Liver (tissue), 9 donors: ENCODE results near the gene ABCB1. TPM values are rescaled to one million over a fixed set of nuclear protein-coding genes. Genes with fewer than 3 reads are reported as not detected.

Experiments
- DNase-seq: peaks from one replicate; pipeline ENCODE4 v3.0.0-alpha.2; 2017; ENCODE audit warnings: low spot score
- H3K27ac ChIP-seq, 2 donors: one replicate each; pipeline ENCODE4 v1.7.0; 2013; ENCODE audit warnings: inconsistent platforms in 2 of 2, low read length in 2 of 2, control low read depth in 1 of 2, low read depth in 1 of 2, mild to moderate bottlenecking in 1 of 2
- H3K27me3 ChIP-seq, 4 donors: one replicate each; pipeline versions ENCODE4 v1.6.1 to v1.7.0; 2013; ENCODE audit warnings: low read length in 3 of 4, inconsistent platforms in 1 of 4, mild to moderate bottlenecking in 1 of 4, moderate library complexity in 1 of 4; ENCODE audit not compliant: control insufficient read depth in 4 of 4, insufficient read depth in 4 of 4
- H3K36me3 ChIP-seq, 4 donors: one replicate each; pipeline versions ENCODE4 v1.6.1 to v1.7.0; 2013; ENCODE audit warnings: low read length in 3 of 4, mild to moderate bottlenecking in 3 of 4, low read depth in 1 of 4, moderate library complexity in 1 of 4; ENCODE audit not compliant: control insufficient read depth in 4 of 4, insufficient read depth in 3 of 4
- H3K4me1 ChIP-seq, 4 donors: one replicate each; pipeline versions ENCODE4 v1.6.1 to v1.7.0; 2013; ENCODE audit warnings: low read length in 3 of 4, mild to moderate bottlenecking in 3 of 4, moderate library complexity in 1 of 4; ENCODE audit not compliant: control insufficient read depth in 4 of 4, insufficient read depth in 4 of 4
- H3K4me3 ChIP-seq, 3 donors: one replicate each; pipeline versions ENCODE4 v1.6.1 to v1.7.0; 2013; ENCODE audit warnings: low read length in 3 of 3, control low read depth in 1 of 3, low read depth in 1 of 3, mild to moderate bottlenecking in 1 of 3
- H3K9ac ChIP-seq, 2 donors: one replicate each; pipeline ENCODE4 v1.7.0; 2013; ENCODE audit warnings: low read length in 2 of 2, mild to moderate bottlenecking in 2 of 2, moderate library complexity in 2 of 2, control low read depth in 1 of 2, low read depth in 1 of 2
- H3K9me3 ChIP-seq, 4 donors: one replicate each; pipeline versions ENCODE4 v1.6.1 to v1.7.0; 2013; ENCODE audit warnings: low read length in 3 of 4; ENCODE audit not compliant: control insufficient read depth in 4 of 4
- EGR1 ChIP-seq, 2 donors: IDR thresholded peaks; 2 replicates each; pipeline ENCODE4 v1.6.1; 2016 to 2018; ENCODE audit warnings: antibody characterized with exemption in 2 of 2, low read depth in 2 of 2
- FOXA2 ChIP-seq: IDR thresholded peaks from 2 replicates; pipeline ENCODE4 v1.6.1; 2016; ENCODE audit warnings: antibody characterized with exemption
- HNF4A ChIP-seq, 2 donors: conservative IDR thresholded peaks; 2 replicates each; pipeline ENCODE4 v1.6.1; 2016; ENCODE audit warnings: antibody characterized with exemption in 2 of 2, mild to moderate bottlenecking in 2 of 2
- HNF4G ChIP-seq: IDR thresholded peaks from 2 replicates; pipeline ENCODE4 v1.6.1; 2016; ENCODE audit warnings: antibody characterized with exemption
- JUND ChIP-seq, 2 donors: IDR thresholded peaks; 2 replicates each; pipeline ENCODE4 v1.6.1; 2016; ENCODE audit warnings: antibody characterized with exemption in 2 of 2
- NR2F2 ChIP-seq: IDR thresholded peaks from 2 replicates; pipeline ENCODE4 v1.6.1; 2016; ENCODE audit warnings: antibody characterized with exemption
- RAD21 ChIP-seq, 2 donors: IDR thresholded peaks; 2 replicates each; pipeline ENCODE4 v1.6.1; 2016; ENCODE audit warnings: antibody characterized with exemption in 2 of 2, mild to moderate bottlenecking in 2 of 2
- RXRA ChIP-seq, 2 donors: IDR thresholded peaks; 2 replicates each; pipeline ENCODE4 v1.6.1; 2017 to 2018; ENCODE audit warnings: antibody characterized with exemption in 2 of 2, mild to moderate bottlenecking in 1 of 2
- SP1 ChIP-seq: IDR thresholded peaks from 2 replicates; pipeline ENCODE4 v1.6.1; 2018; ENCODE audit warnings: antibody characterized with exemption, mild to moderate bottlenecking
- TAF1 ChIP-seq: conservative IDR thresholded peaks from 2 replicates; pipeline ENCODE4 v1.6.1; 2016; ENCODE audit warnings: antibody characterized with exemption, mild to moderate bottlenecking
- YY1 ChIP-seq: IDR thresholded peaks from 2 replicates; pipeline ENCODE4 v1.6.1; 2016; ENCODE audit warnings: antibody characterized with exemption, mild to moderate bottlenecking
- WGBS: extraction: QIAGEN DNeasy Blood & Tissue Kit; methylation state at CpG from one replicate; pipeline ENCODE4 v1.1.7; 2013; 5-methylcytosine and 5-hydroxymethylcytosine counted together
- polyA plus RNA-seq, 2 donors: library from polyadenylated mRNA; stranded (reverse) in 1 of 2; unstranded in 1 of 2; fragments of 200-250 nt in 1 of 2; fragments of >200 nt in 1 of 2; fragmentation: Nextera tagmentation in 1 of 2; extraction: Ambion mirVana in 1 of 2; gene quantifications; one replicate each; pipeline versions ENCODE4 v1.2.1 to v1.2.3, GENCODE V29; 2013 to 2015
- total RNA-seq, 2 donors: library from RNA; depleted of rRNA; stranded (reverse); fragments of >200 nt; gene quantifications; one replicate each; pipeline ENCODE4 v1.2.3, GENCODE V29; 2014
- TF ChIP-seq, protein P1 (sequence below): IDR thresholded peaks from 2 replicates; pipeline ENCODE4 v1.6.1; 2016; ENCODE audit warnings: antibody characterized with exemption
- TF ChIP-seq, protein P2 (sequence below): IDR thresholded peaks from 2 replicates; pipeline ENCODE4 v1.6.1; 2016; ENCODE audit warnings: antibody characterized with exemption
- TF ChIP-seq, protein P3 (sequence below): IDR thresholded peaks from 2 replicates; pipeline ENCODE4 v1.6.1; 2016; ENCODE audit warnings: antibody characterized with exemption
- TF ChIP-seq, protein P4 (sequence below): IDR thresholded peaks from 2 replicates; pipeline ENCODE4 v1.6.1; 2016; ENCODE audit warnings: antibody characterized with exemption, mild to moderate bottlenecking
- TF ChIP-seq, protein P5 (sequence below): fragments of 150-350 bp; IDR thresholded peaks from 2 replicates; pipeline ENCODE4 v1.5.1; 2017; ENCODE audit warnings: improper control_type of control experiment, low read depth, low read length; ENCODE audit not compliant: missing input control
- donor health status: healthy.
- donor health status: healthy.
- donor health status: healthy.
- donor health status: healthy.
- donor health status: healthy.

Gene ABCB1
- total and polyA plus RNA-seq, 4 donors, result 11.9 to 53.2 (median 21.0) TPM

DNA sequence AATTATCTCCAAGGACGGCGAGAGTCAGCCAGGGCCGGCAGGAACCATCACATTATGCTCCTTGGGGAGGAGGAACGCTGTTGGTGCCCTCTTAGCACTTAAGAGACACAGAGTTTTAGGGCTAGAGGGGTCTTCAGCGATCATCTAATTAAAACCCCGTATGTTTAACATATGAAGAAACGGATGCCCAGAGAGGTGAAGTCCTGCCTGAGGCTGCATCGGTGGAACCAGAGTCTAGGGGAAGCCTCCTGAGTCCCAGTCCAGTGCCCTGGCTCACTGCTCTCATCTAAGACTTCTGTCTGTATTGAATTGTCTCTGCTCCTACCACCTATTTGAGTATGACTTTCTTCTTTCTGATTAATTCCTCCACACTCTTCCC is 124.5 kb downstream of the ABCB1 start:
- peaks cover 1 to 39% (median 7%) of the 10 kb centered on the region in 4 donors for H3K4me1 ChIP-seq
- DNase-seq, result no peak
- no peaks in the 10 kb centered on the region for H3K27me3 ChIP-seq
- H3K9ac ChIP-seq, result no peak overlapping the region
- H3K27ac ChIP-seq, result peak overlapping the region; percentile 79 to 98
- TF ChIP-seq, protein P1, sequence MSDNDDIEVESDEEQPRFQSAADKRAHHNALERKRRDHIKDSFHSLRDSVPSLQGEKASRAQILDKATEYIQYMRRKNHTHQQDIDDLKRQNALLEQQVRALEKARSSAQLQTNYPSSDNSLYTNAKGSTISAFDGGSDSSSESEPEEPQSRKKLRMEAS, result no peak
- no peak for TF ChIP-seq SP1
- no peak for TF ChIP-seq JUND (IDR thresholded peaks at IDR 0.05)
- no peak for TF ChIP-seq FOXA2
- no peak for TF ChIP-seq RXRA (IDR thresholded peaks at IDR 0.05)
- TF ChIP-seq, protein P2, sequence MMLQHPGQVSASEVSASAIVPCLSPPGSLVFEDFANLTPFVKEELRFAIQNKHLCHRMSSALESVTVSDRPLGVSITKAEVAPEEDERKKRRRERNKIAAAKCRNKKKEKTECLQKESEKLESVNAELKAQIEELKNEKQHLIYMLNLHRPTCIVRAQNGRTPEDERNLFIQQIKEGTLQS, result no peak
- TF ChIP-seq, protein P3, sequence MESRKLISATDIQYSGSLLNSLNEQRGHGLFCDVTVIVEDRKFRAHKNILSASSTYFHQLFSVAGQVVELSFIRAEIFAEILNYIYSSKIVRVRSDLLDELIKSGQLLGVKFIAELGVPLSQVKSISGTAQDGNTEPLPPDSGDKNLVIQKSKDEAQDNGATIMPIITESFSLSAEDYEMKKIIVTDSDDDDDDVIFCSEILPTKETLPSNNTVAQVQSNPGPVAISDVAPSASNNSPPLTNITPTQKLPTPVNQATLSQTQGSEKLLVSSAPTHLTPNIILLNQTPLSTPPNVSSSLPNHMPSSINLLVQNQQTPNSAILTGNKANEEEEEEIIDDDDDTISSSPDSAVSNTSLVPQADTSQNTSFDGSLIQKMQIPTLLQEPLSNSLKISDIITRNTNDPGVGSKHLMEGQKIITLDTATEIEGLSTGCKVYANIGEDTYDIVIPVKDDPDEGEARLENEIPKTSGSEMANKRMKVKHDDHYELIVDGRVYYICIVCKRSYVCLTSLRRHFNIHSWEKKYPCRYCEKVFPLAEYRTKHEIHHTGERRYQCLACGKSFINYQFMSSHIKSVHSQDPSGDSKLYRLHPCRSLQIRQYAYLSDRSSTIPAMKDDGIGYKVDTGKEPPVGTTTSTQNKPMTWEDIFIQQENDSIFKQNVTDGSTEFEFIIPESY, result no peak
- TF ChIP-seq NR2F2, result no peak
- TF ChIP-seq YY1, result no peak
- no peak for TF ChIP-seq HNF4A (conservative IDR thresholded peaks at IDR 0.05)
- no peak for TF ChIP-seq EGR1 (IDR thresholded peaks at IDR 0.05; ENCODE audit: low read depth in 2 of 2)
- no peak for TF ChIP-seq TAF1
- TF ChIP-seq, protein P4, sequence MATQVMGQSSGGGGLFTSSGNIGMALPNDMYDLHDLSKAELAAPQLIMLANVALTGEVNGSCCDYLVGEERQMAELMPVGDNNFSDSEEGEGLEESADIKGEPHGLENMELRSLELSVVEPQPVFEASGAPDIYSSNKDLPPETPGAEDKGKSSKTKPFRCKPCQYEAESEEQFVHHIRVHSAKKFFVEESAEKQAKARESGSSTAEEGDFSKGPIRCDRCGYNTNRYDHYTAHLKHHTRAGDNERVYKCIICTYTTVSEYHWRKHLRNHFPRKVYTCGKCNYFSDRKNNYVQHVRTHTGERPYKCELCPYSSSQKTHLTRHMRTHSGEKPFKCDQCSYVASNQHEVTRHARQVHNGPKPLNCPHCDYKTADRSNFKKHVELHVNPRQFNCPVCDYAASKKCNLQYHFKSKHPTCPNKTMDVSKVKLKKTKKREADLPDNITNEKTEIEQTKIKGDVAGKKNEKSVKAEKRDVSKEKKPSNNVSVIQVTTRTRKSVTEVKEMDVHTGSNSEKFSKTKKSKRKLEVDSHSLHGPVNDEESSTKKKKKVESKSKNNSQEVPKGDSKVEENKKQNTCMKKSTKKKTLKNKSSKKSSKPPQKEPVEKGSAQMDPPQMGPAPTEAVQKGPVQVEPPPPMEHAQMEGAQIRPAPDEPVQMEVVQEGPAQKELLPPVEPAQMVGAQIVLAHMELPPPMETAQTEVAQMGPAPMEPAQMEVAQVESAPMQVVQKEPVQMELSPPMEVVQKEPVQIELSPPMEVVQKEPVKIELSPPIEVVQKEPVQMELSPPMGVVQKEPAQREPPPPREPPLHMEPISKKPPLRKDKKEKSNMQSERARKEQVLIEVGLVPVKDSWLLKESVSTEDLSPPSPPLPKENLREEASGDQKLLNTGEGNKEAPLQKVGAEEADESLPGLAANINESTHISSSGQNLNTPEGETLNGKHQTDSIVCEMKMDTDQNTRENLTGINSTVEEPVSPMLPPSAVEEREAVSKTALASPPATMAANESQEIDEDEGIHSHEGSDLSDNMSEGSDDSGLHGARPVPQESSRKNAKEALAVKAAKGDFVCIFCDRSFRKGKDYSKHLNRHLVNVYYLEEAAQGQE, result no peak
- TF ChIP-seq HNF4G, result no peak
- TF ChIP-seq RAD21 (IDR thresholded peaks at IDR 0.05), result no peak
- H3K36me3 ChIP-seq, result peaks cover 0 to 2% (median 0%) of the 10 kb centered on the region in 4 donors
- H3K4me3 ChIP-seq, result peak overlapping the region in 2 of 3 donors; percentile 48 to 56
- no peaks in the 10 kb centered on the region for H3K9me3 ChIP-seq
- WGBS, result 66% methylated on average over 8 of the region's 8 CpGs

DNA sequence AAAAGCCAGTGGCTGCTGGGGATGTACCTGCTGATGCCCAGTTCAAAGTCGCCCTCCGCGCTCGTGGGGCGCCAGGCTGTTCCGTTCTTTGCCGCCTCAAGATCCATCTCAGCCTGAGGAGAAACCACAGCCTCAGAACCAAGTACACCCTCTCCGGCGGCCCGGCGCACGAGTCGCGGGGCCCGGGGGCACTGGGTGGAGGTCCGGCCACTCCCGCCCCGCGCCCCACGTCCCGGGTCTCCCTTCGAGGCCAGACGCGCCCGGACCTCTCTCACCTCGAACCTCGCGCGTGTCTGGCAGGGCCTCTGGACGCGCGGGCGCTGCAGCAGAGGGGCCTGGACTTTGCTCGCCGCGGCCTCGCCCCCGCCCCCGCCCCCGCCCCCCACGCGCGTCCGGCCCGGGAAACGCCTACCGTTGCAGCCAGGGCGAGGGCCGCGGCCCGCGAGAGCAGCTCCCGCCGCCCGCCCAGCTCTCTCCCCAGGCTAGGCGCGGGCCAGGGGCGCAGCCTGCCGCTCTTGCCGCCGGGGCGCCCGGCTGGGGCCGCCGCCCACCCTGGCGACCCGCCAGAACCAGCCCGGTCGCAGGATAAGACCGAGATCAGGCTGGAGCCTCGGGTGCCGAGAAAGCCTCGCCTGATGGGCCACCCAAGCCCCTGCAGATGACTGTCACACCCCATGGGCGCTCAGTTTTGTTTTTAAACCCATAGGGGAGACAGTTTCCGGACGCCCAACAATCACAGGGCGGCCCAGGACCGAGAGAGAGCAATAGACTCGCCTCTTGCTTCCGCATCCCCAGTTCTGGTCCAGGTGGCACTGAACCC is 125.1 kb downstream of the ABCB1 start, which contains the start of gene ABCB4:
TSS of gene ABCB4 (minus strand) at position 322 of the 820 bp plus-strand sequence. CDS start at position 107, 215 bp downstream.
- WGBS, result 5% methylated on average over 80 of the region's 80 CpGs
- H3K4me1 ChIP-seq, result peaks cover 1 to 36% (median 6%) of the 10 kb centered on the region in 4 donors
- peak within 1 kb of the TSS; percentile 56 to 95 (median 75) for H3K4me3 ChIP-seq
- H3K27me3 ChIP-seq, result no peaks in the 10 kb centered on the region
- H3K27ac ChIP-seq, result peak within 1 kb of the TSS; percentile 88 to 98
- peak within 1 kb of the TSS; percentile 85 to 95 for H3K9ac ChIP-seq
- no peaks in the 10 kb centered on the region for H3K9me3 ChIP-seq
- peak; percentile 57 for DNase-seq
- TF ChIP-seq HNF4G, result peak; percentile 34
- peak; percentile 45 to 49 for TF ChIP-seq HNF4A (conservative IDR thresholded peaks at IDR 0.05)
- peak; percentile 77 for TF ChIP-seq TAF1
- TF ChIP-seq, protein P5, sequence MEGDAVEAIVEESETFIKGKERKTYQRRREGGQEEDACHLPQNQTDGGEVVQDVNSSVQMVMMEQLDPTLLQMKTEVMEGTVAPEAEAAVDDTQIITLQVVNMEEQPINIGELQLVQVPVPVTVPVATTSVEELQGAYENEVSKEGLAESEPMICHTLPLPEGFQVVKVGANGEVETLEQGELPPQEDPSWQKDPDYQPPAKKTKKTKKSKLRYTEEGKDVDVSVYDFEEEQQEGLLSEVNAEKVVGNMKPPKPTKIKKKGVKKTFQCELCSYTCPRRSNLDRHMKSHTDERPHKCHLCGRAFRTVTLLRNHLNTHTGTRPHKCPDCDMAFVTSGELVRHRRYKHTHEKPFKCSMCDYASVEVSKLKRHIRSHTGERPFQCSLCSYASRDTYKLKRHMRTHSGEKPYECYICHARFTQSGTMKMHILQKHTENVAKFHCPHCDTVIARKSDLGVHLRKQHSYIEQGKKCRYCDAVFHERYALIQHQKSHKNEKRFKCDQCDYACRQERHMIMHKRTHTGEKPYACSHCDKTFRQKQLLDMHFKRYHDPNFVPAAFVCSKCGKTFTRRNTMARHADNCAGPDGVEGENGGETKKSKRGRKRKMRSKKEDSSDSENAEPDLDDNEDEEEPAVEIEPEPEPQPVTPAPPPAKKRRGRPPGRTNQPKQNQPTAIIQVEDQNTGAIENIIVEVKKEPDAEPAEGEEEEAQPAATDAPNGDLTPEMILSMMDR, result no peak
- no peak for TF ChIP-seq NR2F2
- H3K36me3 ChIP-seq, result peaks cover 0 to 2% (median 0%) of the 10 kb centered on the region in 4 donors
